Chondrocyte (in vitro differentiated cells): Measurements from ENCODE around the gene SFTPB. TPM values are rescaled to one million over a fixed set of nuclear protein-coding genes. Genes with fewer than 3 reads are reported as not detected.

Experiments used
- DNase-seq: peaks from one replicate; pipeline ENCODE4 v3.0.0; 2021; ENCODE audit warnings: mixed read lengths, low spot score
- H3K27ac Mint-ChIP-seq: one replicate; pipeline ENCODE4 v1.8.0; 2021; ENCODE audit warnings: mild to moderate bottlenecking, moderate library complexity, mixed read lengths; ENCODE audit not compliant: unreplicated experiment
- H3K27me3 Mint-ChIP-seq: 2 replicates; pipeline ENCODE4 v1.8.0; 2021; ENCODE audit warnings: low read depth, mixed read lengths
- H3K36me3 Mint-ChIP-seq: 2 replicates; pipeline ENCODE4 v1.8.0; 2021; ENCODE audit warnings: low read depth, mixed read lengths
- H3K4me1 Mint-ChIP-seq: 2 replicates; pipeline ENCODE4 v1.8.0; 2021; ENCODE audit warnings: low read depth, mild to moderate bottlenecking, mixed read lengths
- H3K4me3 Mint-ChIP-seq: one replicate; pipeline ENCODE4 v1.8.0; 2021; ENCODE audit warnings: mild to moderate bottlenecking, moderate library complexity, mixed read lengths; ENCODE audit not compliant: unreplicated experiment
- H3K9me3 Mint-ChIP-seq: 2 replicates; pipeline ENCODE4 v1.8.0; 2021; ENCODE audit warnings: low read depth, mixed read lengths
- CTCF ChIP-seq: fragments of 200-600 bp; sonication (generic); IDR thresholded peaks from 2 replicates; pipeline ENCODE4 v1.5.0; 2021; ENCODE audit warnings: antibody characterized with exemption, mild to moderate bottlenecking, moderate library complexity
- total RNA-seq: library from RNA; stranded (reverse); gene quantifications from 3 replicates; pipeline ENCODE4 v1.2.1, GENCODE V29; 2021

SFTPB gene
- total RNA-seq, 1 donor from 2014 or later = not detected

GRCh38 chr2:85705680-85706039 lies 37.7 kb upstream of the SFTPB start:
- DNase-seq = no peak

GRCh38 chr2:85704800-85705679 lies 37.0 kb upstream of the SFTPB start:
- peaks cover 30% of the 10 kb centered on the region for H3K4me1 Mint-ChIP-seq
- no peak for DNase-seq
- H3K27me3 Mint-ChIP-seq = peaks cover 7% of the 10 kb centered on the region
- H3K36me3 Mint-ChIP-seq = no peaks in the 10 kb centered on the region
- TF ChIP-seq CTCF = no peak
- no peaks in the 10 kb centered on the region for H3K9me3 Mint-ChIP-seq
- H3K4me3 Mint-ChIP-seq = no peak overlapping the region
- peak overlapping the region; percentile 17 for H3K27ac Mint-ChIP-seq

More at GRCh38 chr2:85705680-85706039, 37.7 kb upstream of the SFTPB start:
- H3K27me3 Mint-ChIP-seq = peaks cover 10% of the 10 kb centered on the region
- H3K27ac Mint-ChIP-seq = peak overlapping the region; percentile 32
- no peak for TF ChIP-seq CTCF
- peaks cover 30% of the 10 kb centered on the region for H3K4me1 Mint-ChIP-seq
- H3K4me3 Mint-ChIP-seq = no peak overlapping the region
- no peaks in the 10 kb centered on the region for H3K9me3 Mint-ChIP-seq
- no peaks in the 10 kb centered on the region for H3K36me3 Mint-ChIP-seq

GRCh38 chr2:85704038-85704437 lies 36.0 kb upstream of the SFTPB start:
- Mint-ChIP-seq H3K4me3 (no peak overlapping the region), H3K27ac (no peak overlapping the region), H3K4me1 (peaks cover 30% of the 10 kb centered on the region), H3K9me3 (no peaks in the 10 kb centered on the region), H3K36me3 (no peaks in the 10 kb centered on the region), H3K27me3 (peaks cover 2% of the 10 kb centered on the region)
- no peak for DNase-seq
- TF ChIP-seq CTCF = no peak

GRCh38 chr2:85703329-85703728 lies 35.3 kb upstream of the SFTPB start:
- no peak overlapping the region for H3K4me3 Mint-ChIP-seq
- H3K9me3 Mint-ChIP-seq = no peaks in the 10 kb centered on the region
- peaks cover 2% of the 10 kb centered on the region for H3K27me3 Mint-ChIP-seq
- DNase-seq = no peak
- peaks cover 30% of the 10 kb centered on the region for H3K4me1 Mint-ChIP-seq
- H3K36me3 Mint-ChIP-seq = no peaks in the 10 kb centered on the region
- no peak overlapping the region for H3K27ac Mint-ChIP-seq
- TF ChIP-seq CTCF = no peak

- Mint-ChIP-seq H3K4me3 (no peak overlapping the region), H3K27me3 (no peaks in the 10 kb centered on the region), H3K9me3 (no peaks in the 10 kb centered on the region), H3K4me1 (peaks cover 30% of the 10 kb centered on the region), H3K36me3 (no peaks in the 10 kb centered on the region), H3K27ac (peak overlapping the region; percentile 50)
- no peak for DNase-seq
- TF ChIP-seq CTCF = no peak
Observed at GRCh38 chr2:85702800-85703199, 34.8 kb upstream of the SFTPB start.
